Skeletal muscle tissue (tissue), 4 donors: ENCODE data around the gene IFITM1. TPM values are rescaled to one million over a fixed set of nuclear protein-coding genes. Genes with fewer than 3 reads are reported as not detected.
"Not testable (repeated sequence)": the region's sequence is repeated elsewhere in the genome, so short reads cannot be mapped to it uniquely, and the experiment has no call there.

ENCODE experiments used
- H3K27ac ChIP-seq: one replicate; pipeline ENCODE4 v1.7.0; 2013; ENCODE audit warnings: mild to moderate bottlenecking, low read depth, low read length, inconsistent platforms
- H3K27me3 ChIP-seq, 3 donors: one replicate each; pipeline ENCODE4 v1.7.0; 2013; ENCODE audit warnings: low read length in 3 of 3; ENCODE audit not compliant: control insufficient read depth in 3 of 3, insufficient read depth in 3 of 3
- H3K36me3 ChIP-seq, 3 donors: one replicate each; pipeline ENCODE4 v1.7.0; 2013; ENCODE audit warnings: low read length in 3 of 3; ENCODE audit not compliant: control insufficient read depth in 3 of 3, insufficient read depth in 3 of 3
- H3K4me1 ChIP-seq, 3 donors: one replicate each; pipeline ENCODE4 v1.7.0; 2013; ENCODE audit warnings: low read length in 3 of 3, mild to moderate bottlenecking in 3 of 3; ENCODE audit not compliant: control insufficient read depth in 3 of 3, insufficient read depth in 3 of 3
- H3K4me3 ChIP-seq, 3 donors: one replicate each; pipeline ENCODE4 v1.7.0; 2013; ENCODE audit warnings: low read length in 3 of 3
- H3K9ac ChIP-seq, 3 donors: one replicate each; pipeline ENCODE4 v1.7.0; 2013; ENCODE audit warnings: low read length in 3 of 3, mild to moderate bottlenecking in 3 of 3, moderate library complexity in 2 of 3, low read depth in 1 of 3
- H3K9me3 ChIP-seq, 3 donors: one replicate each; pipeline ENCODE4 v1.7.0; 2013; ENCODE audit warnings: low read length in 3 of 3; ENCODE audit not compliant: control insufficient read depth in 3 of 3
- total RNA-seq: library from RNA; depleted of rRNA; stranded (reverse); fragments of >200 nt; gene quantifications from one replicate; pipeline ENCODE4 v1.2.3, GENCODE V29; 2014
- donor health status: Osteomylitis.

IFITM1 gene
- total RNA-seq, 1 donor from 2014 or later = 13.0 TPM

- peaks cover 10 to 28% (median 19%) of the 10 kb centered on the region in 3 donors for H3K27me3 ChIP-seq
- H3K9me3 ChIP-seq = no peaks in the 10 kb centered on the region
- peak overlapping the region; percentile 87 for H3K27ac ChIP-seq
- H3K4me3 ChIP-seq = peak overlapping the region; percentile 6 to 48 (median 31)
- H3K4me1 ChIP-seq = peaks cover 19 to 36% (median 20%) of the 10 kb centered on the region in 3 donors
- peak overlapping the region in 2 of 3 donors; percentile 10 to 58 for H3K9ac ChIP-seq
- peaks cover 0 to 2% (median 2%) of the 10 kb centered on the region in 3 donors for H3K36me3 ChIP-seq
Observed at GRCh38 chr11:312092-312816, 1.6 kb upstream of the IFITM1 start.

- Histone ChIP-seq H3K4me1 (peaks cover 17 to 35% (median 23%) of the 10 kb centered on the region in 3 donors), H3K36me3 (peaks cover 0 to 2% (median 2%) of the 10 kb centered on the region in 3 donors), H3K9me3 (no peaks in the 10 kb centered on the region), H3K9ac (peak overlapping the region; percentile 64 to 81 (median 71)), H3K4me3 (peak overlapping the region; percentile 45 to 87 (median 70)), H3K27me3 (peaks cover 10 to 25% (median 24%) of the 10 kb centered on the region in 3 donors), H3K27ac (peak overlapping the region; percentile 87)
Observed at GRCh38 chr11:313304-313786, 495 bp upstream of the IFITM1 start.

GRCh38 chr11:314554-314875 is 675 bp downstream of the IFITM1 start:
- peak overlapping the region; percentile 87 for H3K27ac ChIP-seq
- peak overlapping the region; percentile 71 to 81 (median 75) for H3K9ac ChIP-seq
- H3K4me3 ChIP-seq = peak overlapping the region; percentile 70 to 87 (median 73)
- peaks cover 10 to 21% (median 19%) of the 10 kb centered on the region in 3 donors for H3K27me3 ChIP-seq
- H3K4me1 ChIP-seq = peaks cover 15 to 35% (median 20%) of the 10 kb centered on the region in 3 donors
- H3K9me3 ChIP-seq, H3K36me3 ChIP-seq: not testable (repeated sequence)

GRCh38 chr11:315051-315481 is 1.2 kb downstream of the IFITM1 start:
- Histone ChIP-seq H3K9me3 (no peaks in the 10 kb centered on the region), H3K27me3 (peaks cover 10 to 23% (median 14%) of the 10 kb centered on the region in 3 donors), H3K36me3 (peaks cover 0 to 2% (median 2%) of the 10 kb centered on the region in 3 donors), H3K9ac (peak overlapping the region; percentile 71 to 81 (median 73)), H3K4me3 (peak overlapping the region; percentile 70 to 87 (median 70)), H3K27ac (peak overlapping the region; percentile 87), H3K4me1 (peaks cover 15 to 30% (median 22%) of the 10 kb centered on the region in 3 donors)

- peak overlapping the region; percentile 71 to 81 (median 73) for H3K9ac ChIP-seq
- H3K4me1 ChIP-seq = peaks cover 15 to 30% (median 26%) of the 10 kb centered on the region in 3 donors
- peaks cover 13 to 26% (median 14%) of the 10 kb centered on the region in 3 donors for H3K27me3 ChIP-seq
- H3K27ac ChIP-seq = peak overlapping the region; percentile 87
- H3K9me3 ChIP-seq = no peaks in the 10 kb centered on the region
- H3K36me3 ChIP-seq = peaks cover 0 to 2% (median 2%) of the 10 kb centered on the region in 3 donors
- H3K4me3 ChIP-seq = peak overlapping the region; percentile 70 to 87 (median 70)
Observed at GRCh38 chr11:315516-315994, 1.7 kb downstream of the IFITM1 start.

- Histone ChIP-seq H3K9ac (peak overlapping the region; percentile 45 to 81 (median 51)), H3K27me3 (peaks cover 13 to 29% (median 14%) of the 10 kb centered on the region in 3 donors), H3K4me1 (peaks cover 15 to 30% (median 28%) of the 10 kb centered on the region in 3 donors), H3K9me3 (no peaks in the 10 kb centered on the region), H3K4me3 (peak overlapping the region; percentile 65 to 87 (median 70)), H3K27ac (peak overlapping the region; percentile 87), H3K36me3 (peaks cover 0 to 2% (median 2%) of the 10 kb centered on the region in 3 donors)
Observed at GRCh38 chr11:316031-316701, 2.3 kb downstream of the IFITM1 start.

- Histone ChIP-seq H3K27me3 (peaks cover 11 to 26% (median 14%) of the 10 kb centered on the region in 3 donors), H3K36me3 (peaks cover 0 to 2% (median 2%) of the 10 kb centered on the region in 3 donors), H3K9me3 (no peaks in the 10 kb centered on the region), H3K9ac (peak overlapping the region in 2 of 3 donors; percentile 45 to 51), H3K4me3 (peak overlapping the region; percentile 65 to 87 (median 70)), H3K4me1 (peaks cover 15 to 28% (median 27%) of the 10 kb centered on the region in 3 donors), H3K27ac (peak overlapping the region; percentile 87)
Observed at GRCh38 chr11:316891-317301, 3.1 kb downstream of the IFITM1 start.

- peaks cover 14 to 28% (median 20%) of the 10 kb centered on the region in 3 donors for H3K4me1 ChIP-seq
- H3K9me3 ChIP-seq, H3K36me3 ChIP-seq: not testable (repeated sequence)
- peak overlapping the region; percentile 87 for H3K27ac ChIP-seq
- H3K4me3 ChIP-seq = peak overlapping the region; percentile 31 to 87 (median 49)
- H3K9ac ChIP-seq = peak overlapping the region in 2 of 3 donors; percentile 34 to 45
- peaks cover 9 to 22% (median 14%) of the 10 kb centered on the region in 3 donors for H3K27me3 ChIP-seq
Observed at GRCh38 chr11:317668-318404, 4.0 kb downstream of the IFITM1 start.

- Histone ChIP-seq H3K9ac (peak overlapping the region; percentile 40 to 77 (median 43)), H3K27me3 (peaks cover 9 to 22% (median 14%) of the 10 kb centered on the region in 3 donors), H3K4me1 (peaks cover 7 to 22% (median 13%) of the 10 kb centered on the region in 3 donors), H3K27ac (peak overlapping the region; percentile 64)
- not testable (repeated sequence) for H3K36me3 ChIP-seq, H3K9me3 ChIP-seq, H3K4me3 ChIP-seq
Observed at GRCh38 chr11:318405-319120, 4.7 kb downstream of the IFITM1 start.
